H9 (cell line): ENCODE results near the gene IZUMO1. TPM values are rescaled to one million over a fixed set of nuclear protein-coding genes. Genes with fewer than 3 reads are reported as not detected.

Source experiments
- DNase-seq: peaks from one replicate; pipeline ENCODE4 v3.0.0-alpha.2; 2017
- H2AFZ ChIP-seq: one replicate; pipeline ENCODE4 v1.6.1; 2013; ENCODE audit warnings: mild to moderate bottlenecking, low read length, control low read depth, moderate library complexity
- H2AK5ac ChIP-seq: 2 replicates; pipeline ENCODE4 v1.6.1; 2013; ENCODE audit warnings: low read length, control low read depth, mixed read lengths; ENCODE audit not compliant: insufficient read length
- H2BK120ac ChIP-seq: one replicate; pipeline ENCODE4 v1.6.1; 2013; ENCODE audit warnings: low read depth, mild to moderate bottlenecking, low read length, control low read depth, inconsistent platforms; ENCODE audit not compliant: poor library complexity, severe bottlenecking
- H2BK12ac ChIP-seq: 2 replicates; pipeline ENCODE4 v1.6.1; 2013; ENCODE audit warnings: low read length, control low read depth, mixed read lengths, low read depth; ENCODE audit not compliant: insufficient read length
- H2BK15ac ChIP-seq: 2 replicates; pipeline ENCODE4 v1.6.1; 2013; ENCODE audit warnings: low read depth, low read length, control low read depth
- H2BK20ac ChIP-seq: one replicate; pipeline ENCODE4 v1.6.1; 2013; ENCODE audit warnings: low read depth, mild to moderate bottlenecking, low read length, control low read depth, inconsistent platforms; ENCODE audit not compliant: poor library complexity, severe bottlenecking
- H2BK5ac ChIP-seq: 2 replicates; pipeline ENCODE4 v1.6.1; 2013; ENCODE audit warnings: low read length, control low read depth, mixed read lengths; ENCODE audit not compliant: insufficient read length
- H3K14ac ChIP-seq: 2 replicates; pipeline ENCODE4 v1.6.1; 2013; ENCODE audit warnings: low read length, control low read depth; ENCODE audit not compliant: insufficient read depth
- H3K18ac ChIP-seq: 2 replicates; pipeline ENCODE4 v1.6.1; 2013; ENCODE audit warnings: low read depth, mild to moderate bottlenecking, mixed read lengths, low read length, control low read depth; ENCODE audit not compliant: insufficient read length
- H3K23ac ChIP-seq: 2 replicates; pipeline ENCODE4 v1.6.1; 2013; ENCODE audit warnings: low read length, control low read depth, mixed read lengths, low read depth; ENCODE audit not compliant: insufficient read length
- H3K23me2 ChIP-seq: 2 replicates; pipeline ENCODE4 v1.6.1; 2013; ENCODE audit warnings: low read depth, mild to moderate bottlenecking, mixed read lengths, low read length, control low read depth; ENCODE audit not compliant: insufficient read length, poor library complexity, severe bottlenecking
- H3K27ac ChIP-seq: 2 replicates; pipeline ENCODE4 v1.5.1; 2013; ENCODE audit warnings: low read length, control low read depth, mixed read lengths, low read depth; ENCODE audit not compliant: insufficient read length
- H3K27me3 ChIP-seq: 2 replicates; pipeline ENCODE4 v1.6.1; 2013; ENCODE audit warnings: low read length, control low read depth, inconsistent platforms; ENCODE audit not compliant: insufficient read depth
- H3K4ac ChIP-seq: 2 replicates; pipeline ENCODE4 v1.6.1; 2013; ENCODE audit warnings: low read depth, mild to moderate bottlenecking, control low read depth, inconsistent platforms, low read length, moderate library complexity
- H3K4me1 ChIP-seq: 2 replicates; pipeline ENCODE4 v1.6.1; 2013; ENCODE audit warnings: low read length, control low read depth, inconsistent platforms; ENCODE audit not compliant: insufficient read depth
- H3K4me2 ChIP-seq: 2 replicates; pipeline ENCODE4 v1.6.1; 2013; ENCODE audit warnings: low read length, control low read depth, mixed read lengths; ENCODE audit not compliant: insufficient read length, insufficient read depth
- H3K56ac ChIP-seq: 2 replicates; pipeline ENCODE4 v1.6.1; 2013; ENCODE audit warnings: low read depth, mild to moderate bottlenecking, mixed read lengths, low read length, control low read depth; ENCODE audit not compliant: insufficient read length
- H3K79me1 ChIP-seq: 2 replicates; pipeline ENCODE4 v1.6.1; 2013; ENCODE audit warnings: low read depth, mild to moderate bottlenecking, moderate library complexity, low read length, control low read depth, inconsistent platforms; ENCODE audit not compliant: insufficient read depth, poor library complexity, severe bottlenecking
- H3K79me2 ChIP-seq: 2 replicates; pipeline ENCODE4 v1.6.1; 2013; ENCODE audit warnings: low read length, control low read depth, inconsistent platforms; ENCODE audit not compliant: insufficient read depth
- H3K9ac ChIP-seq: 2 replicates; pipeline ENCODE4 v1.6.1; 2013; ENCODE audit warnings: low read length, control low read depth, mixed read lengths; ENCODE audit not compliant: insufficient read length; ENCODE audit errors: extremely low read depth
- H3K9me3 ChIP-seq: one replicate; pipeline ENCODE4 v1.6.1; 2013; ENCODE audit warnings: low read depth, low read length, inconsistent platforms; ENCODE audit not compliant: control insufficient read depth
- H3T11ph ChIP-seq: one replicate; pipeline ENCODE4 v1.6.1; 2013; ENCODE audit warnings: mild to moderate bottlenecking, low read length, control low read depth, inconsistent platforms
- H4K20me1 ChIP-seq: one replicate; pipeline ENCODE4 v1.6.1; 2013; ENCODE audit not compliant: control insufficient read depth, insufficient read length, insufficient read depth
- H4K5ac ChIP-seq: 2 replicates; pipeline ENCODE4 v1.6.1; 2013; ENCODE audit warnings: low read depth, mild to moderate bottlenecking, mixed read lengths, low read length, control low read depth; ENCODE audit not compliant: insufficient read length
- H4K8ac ChIP-seq: replicated peaks from 2 replicates; pipeline ENCODE4 v1.6.1; 2013; ENCODE audit warnings: low read length, control low read depth, mixed read lengths, low read depth; ENCODE audit not compliant: insufficient read length
- H4K91ac ChIP-seq: 2 replicates; pipeline ENCODE4 v1.6.1; 2013; ENCODE audit warnings: low read depth, mild to moderate bottlenecking, moderate library complexity, mixed read lengths, low read length, control low read depth; ENCODE audit not compliant: insufficient read length
- H3K27ac Mint-ChIP-seq, 3 experiments: 2 replicates in 2 of 3; 3 replicates in 1 of 3; pipeline ENCODE4 v1.8.0; 2020 to 2021; ENCODE audit warnings: mixed read lengths in 3 of 3, mild to moderate bottlenecking in 1 of 3, moderate library complexity in 1 of 3
- H3K27me3 Mint-ChIP-seq: 2 replicates; pipeline ENCODE4 v1.8.0; 2021; ENCODE audit warnings: low read depth, mild to moderate bottlenecking, moderate library complexity, mixed read lengths
- H3K36me3 Mint-ChIP-seq, 3 experiments: 2 replicates in 2 of 3; 3 replicates in 1 of 3; pipeline ENCODE4 v1.8.0; 2020 to 2021; ENCODE audit warnings: low read depth in 3 of 3, mixed read lengths in 3 of 3; ENCODE audit not compliant: insufficient read depth in 1 of 3
- H3K4me1 Mint-ChIP-seq, 2 experiments: 2 replicates each; pipeline ENCODE4 v1.8.0; 2020; ENCODE audit warnings: mixed read lengths in 2 of 2
- H3K4me3 Mint-ChIP-seq, 2 experiments: 2 replicates in 1 of 2; 3 replicates in 1 of 2; pipeline ENCODE4 v1.8.0; 2020 to 2021; ENCODE audit warnings: mild to moderate bottlenecking in 2 of 2, mixed read lengths in 2 of 2, moderate library complexity in 1 of 2
- H3K9me3 Mint-ChIP-seq, 2 experiments: 2 replicates in 1 of 2; 3 replicates in 1 of 2; pipeline ENCODE4 v1.8.0; 2020; ENCODE audit warnings: mild to moderate bottlenecking in 2 of 2, mixed read lengths in 2 of 2, moderate library complexity in 1 of 2
- CTCF ChIP-seq: fragments of 200-600 bp; sonication (generic); conservative IDR thresholded peaks from 3 replicates; pipeline ENCODE4 v1.8.0; 2021; ENCODE audit warnings: antibody characterized with exemption, mild to moderate bottlenecking
- WGBS: extraction: QIAGEN DNeasy Blood & Tissue Kit; methylation state at CpG from one replicate; pipeline ENCODE4 v1.1.7; 2013; ENCODE audit warnings: missing lambda C conversion rate, low lambda C conversion rate, mixed read lengths; ENCODE audit not compliant: insufficient read length; ENCODE audit errors: extremely low coverage; 5-methylcytosine and 5-hydroxymethylcytosine counted together
- total RNA-seq: library from RNA; stranded (reverse); gene quantifications from 2 replicates; pipeline ENCODE4 v1.2.1, GENCODE V29; 2021

Gene IZUMO1
- total RNA-seq, 1 experiment from 2014 or later = 3.7 TPM

DNA sequence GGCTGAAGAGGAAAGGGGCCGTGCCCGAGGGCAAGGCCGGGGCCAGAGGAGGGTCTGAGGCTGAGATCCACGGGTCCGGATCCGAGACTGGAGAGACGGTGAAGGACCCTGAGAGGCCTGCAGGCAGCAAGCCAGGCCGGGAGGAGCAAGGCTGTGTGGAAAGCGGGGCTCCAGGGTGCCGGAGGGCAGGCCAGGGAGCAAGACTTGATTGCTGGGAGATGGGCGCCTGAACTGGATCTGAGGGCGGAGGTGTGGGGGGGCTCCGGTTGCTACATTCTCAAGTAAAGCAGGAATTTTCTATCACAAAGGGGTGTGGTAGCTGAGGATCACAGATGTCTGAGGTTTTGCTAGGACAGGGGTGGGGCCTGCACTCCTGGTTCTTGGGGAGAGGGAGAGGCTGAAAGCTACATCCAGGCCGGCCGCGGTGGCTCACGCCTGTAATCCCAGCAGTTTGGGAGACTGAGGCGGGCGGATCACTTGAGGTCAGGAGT, 31.0 kb downstream of the IZUMO1 start:
- no peak overlapping the region for H3K27ac ChIP-seq

More for the DNA sequence above, 31.0 kb downstream of the IZUMO1 start:
- H3K4me1 Mint-ChIP-seq = peaks cover 38 to 55% of the 10 kb centered on the region in 2 experiments
- Histone ChIP-seq H3K4ac (no peak overlapping the region), H2AK5ac (no peak overlapping the region), H3K18ac (no peak overlapping the region), H2BK15ac (no peak overlapping the region), H2BK120ac (no peak overlapping the region), H3K23me2 (peaks cover 8% of the 10 kb centered on the region), H3K56ac (no peak overlapping the region), H4K91ac (no peak overlapping the region), H3K79me1 (no peaks in the 10 kb centered on the region), H4K20me1 (no peaks in the 10 kb centered on the region), H2BK5ac (no peak overlapping the region), H3K4me2 (no peak overlapping the region), H3K4me1 (no peaks in the 10 kb centered on the region; the same call in 1 of the 2 replicates), H3K9me3 (no peaks in the 10 kb centered on the region), H2BK20ac (no peak overlapping the region), H3T11ph (no peak overlapping the region), H3K23ac (no peak overlapping the region), H2BK12ac (no peak overlapping the region), H3K14ac (no peak overlapping the region), H3K79me2 (no peaks in the 10 kb centered on the region), H4K8ac (no peak overlapping the region), H4K5ac (no peak overlapping the region), H3K27me3 (no peaks in the 10 kb centered on the region), H3K9ac (no peak overlapping the region), H2AFZ (no peak overlapping the region)
- no peak overlapping the region for H3K27ac Mint-ChIP-seq
- H3K4me3 Mint-ChIP-seq = peak overlapping the region in 1 of 2 experiments; percentile 77; a peak in 2 of 5 replicates
- no CpG with 5 or more reads among the region's 19 CpGs for WGBS
- H3K9me3 Mint-ChIP-seq = peaks cover 5% of the 10 kb centered on the region in 2 experiments; a peak in 4 of 5 replicates
- H3K27me3 Mint-ChIP-seq = peaks cover 2% of the 10 kb centered on the region; the same call in 1 of the 2 replicates
- H3K36me3 Mint-ChIP-seq = peaks cover 7 to 8% (median 8%) of the 10 kb centered on the region in 3 experiments; a peak in 6 of 7 replicates
- peak; percentile 27 for DNase-seq
- TF ChIP-seq CTCF = no peak
